Measurements from ENCODE around the gene CARF.
A peak's percentile ranks its signal among the peaks of the same experiment; 100 is the strongest.
"Not testable (repeated sequence)": the region's sequence is repeated elsewhere in the genome, so short reads cannot be mapped to it uniquely, and the experiment has no call there.

The CARF gene

GRCh38 chr2:202883987-202884675 lies 27.9 kb upstream of the CARF start:
- no peak overlapping the region for H3K4me3 ChIP-seq (ENCODE audit: low read depth, low read length)
- TF ChIP-seq CTCF (IDR thresholded peaks at IDR 0.05; ENCODE audit: low read depth, low read length): peak; percentile 24

GRCh38 chr2:202885190-202885589 lies 26.9 kb upstream of the CARF start:
- no peak for TF ChIP-seq CTCF (IDR thresholded peaks at IDR 0.05; ENCODE audit: low read depth, low read length)
- no peak overlapping the region for H3K4me3 ChIP-seq (ENCODE audit: low read depth, low read length)

GRCh38 chr2:202905507-202905906 lies 6.6 kb upstream of the CARF start:
- not testable (repeated sequence) for H3K4me3 ChIP-seq (ENCODE audit: low read depth, low read length)

- TF ChIP-seq CTCF (IDR thresholded peaks at IDR 0.05; ENCODE audit: low read depth, low read length): no peak
- no peak overlapping the region for H3K4me3 ChIP-seq (ENCODE audit: low read depth, low read length)
Observed at GRCh38 chr2:202908186-202908585, 3.9 kb upstream of the CARF start.

- H3K4me3 ChIP-seq (ENCODE audit: low read depth, low read length): no peak overlapping the region
- no peak for TF ChIP-seq CTCF (IDR thresholded peaks at IDR 0.05; ENCODE audit: low read depth, low read length)
Observed at GRCh38 chr2:202909394-202910192, 2.5 kb upstream of the CARF start.

GRCh38 chr2:202910250-202910649 lies 1.8 kb upstream of the CARF start:
- H3K4me3 ChIP-seq (ENCODE audit: low read depth, low read length): peak overlapping the region; percentile 96

GRCh38 chr2:202910698-202911097 lies 1.4 kb upstream of the CARF start:
- TF ChIP-seq CTCF (IDR thresholded peaks at IDR 0.05; ENCODE audit: low read depth, low read length): no peak
- H3K4me3 ChIP-seq (ENCODE audit: low read depth, low read length): peak overlapping the region; percentile 96

- H3K4me3 ChIP-seq (ENCODE audit: low read depth, low read length): peak overlapping the region; percentile 96
- TF ChIP-seq CTCF (IDR thresholded peaks at IDR 0.05; ENCODE audit: low read depth, low read length): no peak
Observed at GRCh38 chr2:202911203-202911511, 918 bp upstream of the CARF start.

GRCh38 chr2:202912342-202913201 lies 497 bp downstream of the CARF start:
- peak overlapping the region; percentile 96 for H3K4me3 ChIP-seq (ENCODE audit: low read depth, low read length)
